Left ventricle myocardium superior (tissue), 1 donor: ENCODE measurements around the gene C5orf22. TPM values are rescaled to one million over a fixed set of nuclear protein-coding genes. Genes with fewer than 3 reads are reported as not detected.
"Not testable (repeated sequence)": the region's sequence is repeated elsewhere in the genome, so short reads cannot be mapped to it uniquely, and the experiment has no call there.

Experiments
- ATAC-seq: fragments of 200-7000 bp; cut with Tn5 transposase; one replicate; pipeline ENCODE4 v1.9.1; 2020; ENCODE audit warnings: mild to moderate bottlenecking, moderate library complexity
- DNase-seq: peaks from one replicate; pipeline ENCODE4 v3.0.0-alpha.2; 2020
- intact Hi-C: fragments of 100-400 bp; cut with micrococcal nuclease; formaldehyde crosslinking; loops from one replicate; pipeline ENCODE4 v1.11.0; 2022
- total RNA-seq: library from RNA; stranded (reverse); fragmentation: NEBNext Ultra II Directional; extraction: Animal tissue kit (Norgen Biotek cat#: 25700); gene quantifications from one replicate; pipeline ENCODE4 v1.2.1, GENCODE V29; 2021
- donor health status: DM: no; HTN: yes; CAD: no; lungs with severe emphysema.

Gene C5orf22
- total RNA-seq, 1 donor from 2014 or later = 19.7 TPM

DNA sequence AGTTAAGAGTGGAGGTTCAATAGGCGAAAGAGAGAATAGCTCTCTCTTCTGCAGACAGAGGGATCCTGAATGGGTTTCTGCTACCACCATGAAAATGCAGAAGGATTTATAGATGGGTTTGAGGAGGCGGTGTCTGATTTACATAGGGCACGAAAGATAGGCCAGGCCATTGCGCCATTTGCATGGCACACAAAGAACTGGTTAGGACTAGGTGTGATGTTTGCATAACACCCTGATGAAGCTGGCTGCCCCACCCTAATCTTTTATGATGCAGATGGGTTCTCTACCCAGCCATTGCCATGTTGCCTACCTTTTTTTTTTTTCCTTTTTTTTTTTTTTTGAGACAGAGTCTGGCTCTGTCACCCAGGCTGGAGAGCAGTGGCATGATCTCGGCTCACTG is 55.4 kb downstream of the C5orf22 start:
- DNase-seq (no peak), ATAC-seq (no peak)
- intact Hi-C loops = loop anchor here (10.0 kb wide), 1 partner anchor 487 kb away; no protein-coding TSS in a partner anchor

DNA sequence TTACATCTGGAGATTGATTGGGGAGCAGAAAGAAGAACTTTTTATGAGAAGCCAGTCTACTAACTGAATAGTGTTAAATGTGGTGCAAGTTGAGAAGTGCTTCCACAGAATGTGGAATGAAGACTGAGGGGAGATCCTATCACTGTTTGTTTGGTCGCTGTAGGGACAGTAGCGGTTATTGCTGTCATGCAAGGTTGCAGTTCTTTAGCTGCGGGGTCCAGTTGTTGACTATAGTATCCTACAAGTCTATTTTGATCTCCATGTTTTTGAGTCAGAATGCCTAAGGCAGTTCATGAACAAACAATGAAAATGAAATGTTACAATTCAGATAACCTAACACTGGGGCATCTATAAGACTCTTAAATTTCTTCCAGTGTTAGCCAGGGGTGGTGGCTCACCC is 61.6 kb downstream of the C5orf22 start:
- no peak for DNase-seq
- no peak for ATAC-seq
- intact Hi-C loops = no loop called here

DNA sequence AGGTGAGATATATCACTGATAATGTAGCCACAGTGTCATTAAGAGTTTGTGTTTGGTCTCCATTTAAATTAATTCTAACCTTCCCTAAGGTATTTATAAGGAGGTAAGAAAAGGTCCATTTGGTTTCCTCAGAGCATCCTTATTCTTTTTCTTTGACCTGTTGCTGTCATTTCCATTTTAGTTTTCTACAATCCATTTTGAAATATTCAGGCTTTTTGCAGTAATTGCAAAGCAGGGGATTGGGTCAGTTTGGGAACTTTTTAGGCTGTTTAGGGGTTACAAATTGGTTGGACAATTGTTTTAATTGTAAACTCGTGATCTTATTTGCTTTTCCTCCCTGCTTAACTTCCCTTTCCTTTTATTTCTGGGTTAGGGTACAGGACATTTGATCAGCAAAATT is 64.3 kb downstream of the C5orf22 start:
- no peak for ATAC-seq
- DNase-seq = no peak
- intact Hi-C loops = no loop called here

- ATAC-seq = no peak
- no peak for DNase-seq
- intact Hi-C loops = no loop called here
These were observed 66.8 kb downstream of the C5orf22 start for GRCh38 chr5:31598640-31599611.

DNA sequence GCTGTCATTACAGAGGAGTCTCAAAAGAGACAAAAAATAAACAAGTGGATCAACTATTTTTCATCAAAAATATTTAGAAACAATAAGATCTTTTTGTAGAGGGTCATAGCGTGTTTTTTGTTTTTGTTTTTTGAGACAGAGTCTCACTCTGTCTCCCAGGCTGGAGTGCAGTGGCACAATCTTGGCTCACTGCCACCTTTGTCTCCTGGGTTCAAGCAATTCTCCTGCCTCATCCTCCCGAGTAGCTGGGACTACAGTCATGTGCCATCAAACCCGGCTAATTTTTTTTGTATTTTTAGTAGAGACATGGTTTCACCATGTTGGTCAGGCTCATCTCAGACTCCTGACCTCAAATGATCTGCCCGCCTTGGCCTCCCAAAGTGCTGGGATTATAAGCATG is 70.2 kb downstream of the C5orf22 start:
- ATAC-seq, DNase-seq, intact Hi-C loops: not testable (repeated sequence)

DNA sequence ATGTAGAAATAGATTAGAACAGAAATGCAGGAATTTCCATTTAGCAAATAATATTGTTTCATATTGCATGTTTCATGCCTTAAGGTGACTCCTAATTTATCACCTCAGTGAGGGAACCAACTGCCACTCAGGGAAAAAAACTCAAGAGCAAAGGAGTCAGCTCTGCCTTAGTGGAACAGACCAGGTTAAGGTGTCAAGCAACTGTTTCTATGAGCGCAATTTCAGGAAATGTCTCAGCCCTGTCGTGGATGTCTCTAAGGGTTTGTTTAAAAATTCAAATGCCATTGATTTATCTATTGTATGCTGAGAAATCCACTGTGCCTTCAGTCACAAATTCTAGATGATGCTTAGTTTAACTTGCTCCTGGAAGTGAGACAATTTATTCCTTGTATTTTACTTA is 72.1 kb downstream of the C5orf22 start:
- DNase-seq (no peak), ATAC-seq (no peak)
- intact Hi-C loops = no loop called here

- no peak for DNase-seq
These were observed 72.5 kb downstream of the C5orf22 start for GRCh38 chr5:31604644-31605043.

More at GRCh38 chr5:31604644-31605043, 72.5 kb downstream of the C5orf22 start:
- intact Hi-C loops = no loop called here
- ATAC-seq = no peak

Other genes with a start within 250 kb of the C5orf22 start
- gene DROSHA, start 208 bp upstream of the C5orf22 start, total RNA-seq = 41.5 TPM
- 80.1 TPM for gene PDZD2, start 106.8 kb downstream of the C5orf22 start, total RNA-seq